ENCODE results near the gene IFT43. TPM values are rescaled to one million over a fixed set of nuclear protein-coding genes. Genes with fewer than 3 reads are reported as not detected.

IFT43 gene
- polyA plus RNA-seq, 3 donors, result 10.3 to 12.4 (median 10.5) TPM

DNA sequence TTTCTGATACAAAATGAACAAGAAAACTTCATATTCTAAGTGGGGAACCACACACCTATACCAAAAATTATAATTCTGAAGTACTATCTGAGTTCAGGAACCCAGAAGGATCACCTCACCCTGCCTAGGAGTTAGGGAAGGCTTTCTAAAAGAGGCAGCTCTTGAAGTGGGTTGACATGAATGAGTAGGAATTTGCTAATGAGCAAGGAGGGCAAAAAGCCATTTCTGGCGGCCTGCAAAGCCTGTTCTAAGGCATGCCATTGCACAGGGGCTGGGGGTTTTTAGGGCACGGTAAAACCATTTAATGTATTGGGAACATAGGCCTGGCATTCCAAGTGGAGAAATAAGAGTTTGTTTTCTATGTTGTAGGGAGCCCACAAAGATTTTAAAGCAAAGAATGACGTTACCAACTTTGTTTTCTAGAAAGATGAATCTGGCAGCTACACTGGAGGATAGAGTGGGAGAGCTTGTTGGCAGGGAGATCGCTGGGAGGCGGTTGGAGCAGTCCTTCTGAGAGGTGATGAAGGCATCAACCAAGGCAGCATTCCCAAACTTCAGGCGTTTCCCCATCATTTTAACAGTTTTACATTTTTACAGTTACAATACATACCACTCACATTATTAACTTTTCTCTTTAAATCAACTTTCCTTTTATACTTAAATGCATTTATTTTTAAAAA lies 14.1 kb downstream of the IFT43 start:
- no peak overlapping the region for H3K4me2 ChIP-seq (replicated peaks; ENCODE audit: extremely low read depth, low read length, poor library complexity, severe bottlenecking)
- H3K27ac ChIP-seq (ENCODE audit: low read depth in 1 of 2, low read length in 2 of 2), result no peak overlapping the region
- H3K27ac Mint-ChIP-seq, result no peak overlapping the region
- H4K20me1 ChIP-seq (ENCODE audit: insufficient read depth, low read length), result no peaks in the 10 kb centered on the region
- TF ChIP-seq, protein P1, sequence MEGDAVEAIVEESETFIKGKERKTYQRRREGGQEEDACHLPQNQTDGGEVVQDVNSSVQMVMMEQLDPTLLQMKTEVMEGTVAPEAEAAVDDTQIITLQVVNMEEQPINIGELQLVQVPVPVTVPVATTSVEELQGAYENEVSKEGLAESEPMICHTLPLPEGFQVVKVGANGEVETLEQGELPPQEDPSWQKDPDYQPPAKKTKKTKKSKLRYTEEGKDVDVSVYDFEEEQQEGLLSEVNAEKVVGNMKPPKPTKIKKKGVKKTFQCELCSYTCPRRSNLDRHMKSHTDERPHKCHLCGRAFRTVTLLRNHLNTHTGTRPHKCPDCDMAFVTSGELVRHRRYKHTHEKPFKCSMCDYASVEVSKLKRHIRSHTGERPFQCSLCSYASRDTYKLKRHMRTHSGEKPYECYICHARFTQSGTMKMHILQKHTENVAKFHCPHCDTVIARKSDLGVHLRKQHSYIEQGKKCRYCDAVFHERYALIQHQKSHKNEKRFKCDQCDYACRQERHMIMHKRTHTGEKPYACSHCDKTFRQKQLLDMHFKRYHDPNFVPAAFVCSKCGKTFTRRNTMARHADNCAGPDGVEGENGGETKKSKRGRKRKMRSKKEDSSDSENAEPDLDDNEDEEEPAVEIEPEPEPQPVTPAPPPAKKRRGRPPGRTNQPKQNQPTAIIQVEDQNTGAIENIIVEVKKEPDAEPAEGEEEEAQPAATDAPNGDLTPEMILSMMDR (IDR thresholded peaks at IDR 0.05), result no peak
- peaks cover 2 to 10% (median 6%) of the 10 kb centered on the region in 7 donors for H3K9me3 Mint-ChIP-seq
- H3K4me3 Mint-ChIP-seq, result no peak overlapping the region
- H3K9me3 ChIP-seq (replicated peaks in 1 of 2; ENCODE audit: control insufficient read depth in 1 of 2, insufficient read depth in 1 of 2, low read length in 2 of 2), result peaks cover 0 to under 1% of the 10 kb centered on the region in 2 donors
- peaks cover 14 to 15% of the 10 kb centered on the region in 2 donors for H3K36me3 Mint-ChIP-seq
- DNase-seq, result no peak
- no peaks in the 10 kb centered on the region for H3K4me1 ChIP-seq (ENCODE audit: control insufficient read depth in 1 of 2, insufficient read depth in 2 of 2, low read length in 2 of 2)
- intact Hi-C loops (cut with micrococcal nuclease), result no loop called here
- no peaks in the 10 kb centered on the region for H3K4me1 Mint-ChIP-seq
- no peaks in the 10 kb centered on the region for H3K27me3 ChIP-seq (ENCODE audit: control insufficient read depth in 2 of 2, insufficient read depth in 2 of 2, low read length in 2 of 2)
- WGBS (ENCODE audit: insufficient coverage), result 90% methylated on average over 3 of the region's 6 CpGs
- H3K4me3 ChIP-seq (replicated peaks in 1 of 3; ENCODE audit: low read depth in 2 of 3, low read length in 3 of 3), result no peak overlapping the region
- H3K9ac ChIP-seq (ENCODE audit: insufficient read depth, low read length, poor library complexity, severe bottlenecking), result no peak overlapping the region
- H3K36me3 ChIP-seq (replicated peaks in 1 of 2; ENCODE audit: control insufficient read depth in 1 of 2, insufficient read depth in 2 of 2, low read length in 2 of 2), result peaks cover 0 to 6% of the 10 kb centered on the region in 2 donors
- no peaks in the 10 kb centered on the region for H3K79me2 ChIP-seq (ENCODE audit: insufficient read depth, low read length)
- H2AFZ ChIP-seq (ENCODE audit: insufficient read depth, low read depth, low read length, poor library complexity, severe bottlenecking), result no peak overlapping the region
- peaks cover 0 to 2% (median 1%) of the 10 kb centered on the region in 3 donors for H3K27me3 Mint-ChIP-seq (ENCODE audit: low read depth in 3 of 3)

DNA sequence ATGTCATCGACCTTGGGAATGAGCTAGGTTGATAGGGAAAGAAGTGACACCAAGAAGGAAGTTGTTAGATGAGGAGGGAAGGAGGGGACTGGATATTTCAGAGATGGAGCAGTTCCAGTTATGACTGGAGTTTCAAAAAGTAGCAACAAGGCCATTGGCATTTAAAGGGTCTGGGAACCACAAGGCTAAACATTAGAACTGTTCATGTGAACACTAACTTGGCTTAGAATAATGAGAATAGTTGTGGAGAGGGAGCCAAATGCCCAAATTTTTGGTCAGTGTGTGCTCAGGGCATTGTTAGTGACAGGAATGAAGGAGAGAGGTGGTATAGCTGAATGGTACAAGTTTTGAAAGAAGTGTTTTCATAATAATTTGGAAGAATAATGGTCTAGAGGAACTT lies 16.8 kb downstream of the IFT43 start:
- Histone ChIP-seq H3K4me3 (replicated peaks in 1 of 3; ENCODE audit: low read depth in 2 of 3, low read length in 3 of 3) (no peak overlapping the region), H3K9me3 (replicated peaks in 1 of 2; ENCODE audit: control insufficient read depth in 1 of 2, insufficient read depth in 1 of 2, low read length in 2 of 2) (peaks cover 0 to 5% of the 10 kb centered on the region in 2 donors), H2AFZ (ENCODE audit: insufficient read depth, low read depth, low read length, poor library complexity, severe bottlenecking) (no peak overlapping the region), H3K4me2 (replicated peaks; ENCODE audit: extremely low read depth, low read length, poor library complexity, severe bottlenecking) (no peak overlapping the region), H3K27ac (ENCODE audit: low read depth in 1 of 2, low read length in 2 of 2) (no peak overlapping the region), H3K4me1 (ENCODE audit: control insufficient read depth in 1 of 2, insufficient read depth in 2 of 2, low read length in 2 of 2) (no peaks in the 10 kb centered on the region), H3K9ac (ENCODE audit: insufficient read depth, low read length, poor library complexity, severe bottlenecking) (no peak overlapping the region), H3K36me3 (replicated peaks in 1 of 2; ENCODE audit: control insufficient read depth in 1 of 2, insufficient read depth in 2 of 2, low read length in 2 of 2) (peaks cover 0 to 6% of the 10 kb centered on the region in 2 donors), H3K79me2 (ENCODE audit: insufficient read depth, low read length) (no peaks in the 10 kb centered on the region), H3K27me3 (ENCODE audit: control insufficient read depth in 2 of 2, insufficient read depth in 2 of 2, low read length in 2 of 2) (no peaks in the 10 kb centered on the region), H4K20me1 (ENCODE audit: insufficient read depth, low read length) (no peaks in the 10 kb centered on the region)
- Mint-ChIP-seq H3K27ac (peak overlapping the region in 1 of 7 donors; percentile 0), H3K4me1 (no peaks in the 10 kb centered on the region), H3K4me3 (no peak overlapping the region), H3K9me3 (peaks cover 2 to 15% (median 12%) of the 10 kb centered on the region in 7 donors), H3K27me3 (ENCODE audit: low read depth in 3 of 3) (peaks cover 0 to 4% (median 1%) of the 10 kb centered on the region in 3 donors), H3K36me3 (peaks cover 20 to 21% of the 10 kb centered on the region in 2 donors)
- no peak for DNase-seq
- 100% methylated on average over 1 of the region's 1 CpG for WGBS (ENCODE audit: insufficient coverage)
- intact Hi-C loops (cut with micrococcal nuclease), result no loop called here
- TF ChIP-seq, protein P1 (IDR thresholded peaks at IDR 0.05), result no peak
